Measurements from ENCODE around the gene SCG3. TPM values are rescaled to one million over a fixed set of nuclear protein-coding genes. Genes with fewer than 3 reads are reported as not detected.
"Not testable (repeated sequence)": the region's sequence is repeated elsewhere in the genome, so short reads cannot be mapped to it uniquely, and the experiment has no call there.

Gene SCG3
- polyA plus RNA-seq (2013, experiment 1 of 2; ENCODE audit: insufficient read length): 0.05 TPM
- 0.21 TPM for polyA plus RNA-seq (2013, experiment 2 of 2; ENCODE audit: insufficient read length)

DNA sequence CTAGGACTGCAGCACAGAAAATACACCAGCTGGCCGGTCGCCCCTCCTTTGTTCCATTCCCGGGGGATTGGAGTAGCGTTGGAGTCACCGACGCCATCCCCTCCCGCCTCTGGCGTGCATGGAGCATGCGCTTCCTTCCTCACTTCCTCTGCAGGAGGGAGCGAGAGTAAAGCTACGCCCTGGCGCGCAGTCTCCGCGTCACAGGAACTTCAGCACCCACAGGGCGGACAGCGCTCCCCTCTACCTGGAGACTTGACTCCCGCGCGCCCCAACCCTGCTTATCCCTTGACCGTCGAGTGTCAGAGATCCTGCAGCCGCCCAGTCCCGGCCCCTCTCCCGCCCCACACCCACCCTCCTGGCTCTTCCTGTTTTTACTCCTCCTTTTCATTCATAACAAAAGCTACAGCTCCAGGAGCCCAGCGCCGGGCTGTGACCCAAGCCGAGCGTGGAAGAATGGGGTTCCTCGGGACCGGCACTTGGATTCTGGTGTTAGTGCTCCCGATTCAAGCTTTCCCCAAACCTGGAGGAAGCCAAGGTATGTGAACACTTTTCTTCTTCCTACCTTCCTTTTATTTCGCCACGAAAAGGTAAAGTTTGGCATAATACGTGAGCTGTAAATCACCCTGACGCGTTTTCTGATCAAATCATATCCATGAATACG lies at the start of gene SCG3:
TSS of gene SCG3 (plus strand) at position 201 of the 661 bp plus-strand sequence. CDS start at position 454, 253 bp downstream.
- DNase-seq: peak; percentile 59

- DNase-seq: no peak
These were observed 46.6 kb upstream of the SCG3 start for GRCh38 chr15:51634591-51635198.

- no peak for DNase-seq
These were observed 39.7 kb upstream of the SCG3 start for GRCh38 chr15:51641490-51642130.

- DNase-seq: no peak
These were observed 38.6 kb upstream of the SCG3 start for GRCh38 chr15:51642696-51643095.

DNA sequence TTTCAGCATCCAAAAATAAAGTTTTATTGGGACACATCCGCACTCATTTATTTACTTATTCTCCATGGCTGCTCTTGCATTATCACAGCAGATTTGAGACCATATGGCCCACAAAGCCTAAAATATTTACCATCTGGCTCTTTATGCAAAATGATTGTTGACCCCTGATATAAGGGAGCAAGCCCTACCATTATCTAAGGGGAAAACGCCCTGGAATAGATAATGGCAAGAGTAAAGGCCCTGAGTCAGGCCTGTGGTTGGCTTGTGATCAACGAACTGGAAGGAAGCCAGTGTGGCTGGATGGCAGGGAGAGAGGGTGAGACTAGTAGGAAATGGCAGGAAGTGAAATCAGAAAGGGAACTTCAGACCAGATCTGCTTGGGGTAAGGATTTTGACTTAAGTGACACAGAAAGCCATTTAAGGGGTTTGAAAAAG lies 34.2 kb upstream of the SCG3 start:
- DNase-seq: peak; percentile 51

DNA sequence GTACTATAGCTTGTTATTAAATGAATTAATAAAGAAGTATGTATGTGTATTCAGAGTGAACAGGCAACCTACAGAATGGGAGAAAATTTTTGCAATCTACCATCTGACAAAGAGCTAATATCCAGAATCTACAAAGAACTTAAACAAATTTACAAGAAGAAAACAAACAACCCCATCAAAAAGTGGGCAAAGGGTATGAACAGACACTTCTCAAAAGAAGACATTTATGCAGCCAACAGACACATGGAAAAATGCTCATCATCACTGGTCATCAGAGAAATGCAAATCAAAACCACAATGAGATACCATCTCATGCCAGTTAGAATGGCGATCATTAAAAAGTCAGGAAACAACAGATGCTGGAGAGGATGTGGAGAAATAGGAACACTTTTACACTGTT lies 33.2 kb upstream of the SCG3 start:
- DNase-seq: not testable (repeated sequence)

- not testable (repeated sequence) for DNase-seq
These were observed 32.7 kb upstream of the SCG3 start for GRCh38 chr15:51648643-51649042.

- peak; percentile 71 for DNase-seq
These were observed 31.4 kb upstream of the SCG3 start for GRCh38 chr15:51649659-51650521.

- no peak for DNase-seq
These were observed 29.1 kb upstream of the SCG3 start for GRCh38 chr15:51652084-51652668.

DNA sequence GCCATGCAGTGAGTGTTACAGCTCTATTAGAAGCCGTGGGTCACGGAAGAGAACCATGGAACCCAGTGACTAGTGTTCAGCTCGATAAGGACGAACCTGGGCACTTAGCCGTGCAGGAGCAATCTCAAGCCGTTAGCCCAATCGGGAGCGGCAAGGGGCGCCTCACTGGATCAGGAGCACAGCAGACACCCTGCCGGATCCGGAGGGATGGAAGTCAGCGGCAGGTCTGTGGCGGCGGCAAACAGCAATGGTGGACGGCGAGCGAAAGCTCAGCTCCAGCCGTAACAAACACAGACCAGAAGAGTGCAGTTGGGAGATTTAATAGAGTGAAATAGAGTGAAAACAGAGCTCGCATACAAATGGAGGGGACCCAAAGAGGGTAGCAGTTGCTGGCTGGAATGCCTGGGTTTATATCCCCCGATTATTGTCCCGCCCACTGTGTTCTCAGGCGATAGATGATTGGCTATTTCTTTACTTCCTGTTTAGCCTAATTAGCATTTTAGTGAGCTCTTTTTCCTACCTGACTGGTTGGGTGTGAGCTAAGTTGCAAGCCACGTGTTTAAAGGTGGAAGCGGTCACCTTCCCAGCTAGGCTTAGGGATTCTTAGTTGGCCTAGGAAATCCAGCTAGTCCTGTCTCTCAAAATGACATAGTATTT lies 25.8 kb upstream of the SCG3 start:
- DNase-seq: not testable (repeated sequence)

- DNase-seq: no peak
These were observed 22.6 kb upstream of the SCG3 start for GRCh38 chr15:51658664-51659063.

GRCh38 chr15:51661072-51661471 lies 20.2 kb upstream of the SCG3 start:
- no peak for DNase-seq

GRCh38 chr15:51667478-51667877 lies 13.8 kb upstream of the SCG3 start:
- no peak for DNase-seq

- no peak for DNase-seq
These were observed 12.9 kb upstream of the SCG3 start for GRCh38 chr15:51668446-51668845.

GRCh38 chr15:51669381-51669780 lies 11.9 kb upstream of the SCG3 start:
- no peak for DNase-seq

DNA sequence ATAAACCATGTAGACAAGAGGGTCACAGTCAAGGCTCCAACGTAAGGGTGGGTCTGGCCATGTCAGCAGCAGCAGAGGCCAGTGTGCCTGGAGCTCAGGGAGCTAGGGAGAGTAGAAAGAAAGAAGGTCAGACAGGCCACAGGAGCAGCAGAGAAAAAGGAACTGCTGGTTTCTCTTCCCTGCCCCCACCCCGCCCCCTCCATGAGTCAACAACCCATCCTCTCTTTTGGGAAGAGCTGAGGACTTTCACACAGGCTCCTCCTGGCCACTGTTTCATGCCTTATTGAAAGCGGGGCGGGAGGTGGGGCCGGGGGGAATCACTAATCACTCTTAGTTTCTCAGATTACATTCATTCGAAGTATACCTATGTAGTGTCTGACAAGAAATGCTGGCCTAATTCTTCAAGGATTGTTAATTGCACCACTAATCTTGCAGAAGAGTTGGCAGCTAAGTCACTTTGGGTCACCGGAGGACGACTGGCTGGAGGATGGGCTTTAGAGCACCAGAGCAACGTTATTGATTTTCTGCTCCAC lies 9.1 kb upstream of the SCG3 start:
- no peak for DNase-seq

- no peak for DNase-seq
These were observed 8.1 kb upstream of the SCG3 start for GRCh38 chr15:51672913-51673857.

GRCh38 chr15:51675234-51675633 lies 6.1 kb upstream of the SCG3 start:
- no peak for DNase-seq

DNA sequence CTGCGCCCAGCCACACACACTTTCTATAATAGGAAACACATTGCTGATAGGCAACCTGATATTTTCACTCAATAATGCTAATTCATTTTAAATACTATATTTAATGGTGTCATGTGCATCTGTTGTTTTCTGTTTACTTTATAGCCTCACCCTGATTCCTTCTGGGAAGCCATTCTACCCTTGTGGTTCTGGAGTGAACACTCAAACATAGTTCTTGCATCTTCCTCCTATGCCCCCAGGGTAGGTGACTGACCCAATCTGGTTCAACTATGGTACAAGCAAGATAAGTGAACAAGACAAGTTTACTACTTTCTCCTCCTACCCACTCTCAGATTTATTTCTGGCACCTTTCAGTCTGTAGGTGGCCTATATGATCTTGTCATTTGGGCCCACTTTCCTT lies 4.3 kb upstream of the SCG3 start:
- no peak for DNase-seq

GRCh38 chr15:51677452-51677851 lies 3.9 kb upstream of the SCG3 start:
- DNase-seq: no peak

Measured in fibroblast of skin of scalp (primary cell).